ENCODE measurements around the gene INSC.

The INSC gene

GRCh38 chr11:15222777-15223176 is 108.1 kb downstream of the INSC start:
- no peak for DNase-seq (ENCODE audit: low read depth)

GRCh38 chr11:15223318-15223717 is 108.6 kb downstream of the INSC start:
- DNase-seq (ENCODE audit: low read depth): no peak

GRCh38 chr11:15224466-15224865 is 109.7 kb downstream of the INSC start:
- no peak for DNase-seq (ENCODE audit: low read depth)

- no peak for DNase-seq (ENCODE audit: low read depth)
Observed at GRCh38 chr11:15227011-15227410, 112.3 kb downstream of the INSC start.

- DNase-seq (ENCODE audit: low read depth): no peak
Observed at GRCh38 chr11:15228331-15228849, 113.7 kb downstream of the INSC start.

- DNase-seq (ENCODE audit: low read depth): no peak
Observed at GRCh38 chr11:15229069-15229468, 114.3 kb downstream of the INSC start.

GRCh38 chr11:15232496-15232895 is 117.8 kb downstream of the INSC start:
- no peak for DNase-seq (ENCODE audit: low read depth)

- no peak for DNase-seq (ENCODE audit: low read depth)
Observed at GRCh38 chr11:15233371-15234165, 118.8 kb downstream of the INSC start.

GRCh38 chr11:15234796-15235195 is 120.1 kb downstream of the INSC start:
- DNase-seq (ENCODE audit: low read depth): no peak

- DNase-seq (ENCODE audit: low read depth): no peak
Observed at GRCh38 chr11:15236559-15236958, 121.8 kb downstream of the INSC start.

- DNase-seq (ENCODE audit: low read depth): no peak
Observed at GRCh38 chr11:15238856-15239255, 124.1 kb downstream of the INSC start.

- no peak for DNase-seq (ENCODE audit: low read depth)
Observed at GRCh38 chr11:15248749-15249148, 134.0 kb downstream of the INSC start.

GRCh38 chr11:15258433-15259165 is 143.9 kb downstream of the INSC start:
- DNase-seq (ENCODE audit: low read depth): no peak

GRCh38 chr11:15266999-15267398 is 152.3 kb downstream of the INSC start:
- no peak for DNase-seq (ENCODE audit: low read depth)

- no peak for DNase-seq (ENCODE audit: low read depth)
Observed at GRCh38 chr11:15268598-15268997, 153.9 kb downstream of the INSC start.

GRCh38 chr11:15275141-15275540 is 160.4 kb downstream of the INSC start:
- no peak for DNase-seq (ENCODE audit: low read depth)

GRCh38 chr11:15276621-15277020 is 161.9 kb downstream of the INSC start:
- DNase-seq (ENCODE audit: low read depth): no peak

- DNase-seq (ENCODE audit: low read depth): no peak
Observed at GRCh38 chr11:15278128-15278527, 163.4 kb downstream of the INSC start.

- DNase-seq (ENCODE audit: low read depth): no peak
Observed at GRCh38 chr11:15280393-15280792, 165.7 kb downstream of the INSC start.

- DNase-seq (ENCODE audit: low read depth): no peak
Observed at GRCh38 chr11:15282754-15283153, 168.0 kb downstream of the INSC start.

GRCh38 chr11:15286465-15286864 is 171.7 kb downstream of the INSC start:
- DNase-seq (ENCODE audit: low read depth): no peak

- DNase-seq (ENCODE audit: low read depth): no peak
Observed at GRCh38 chr11:15288863-15289262, 174.1 kb downstream of the INSC start.

GRCh38 chr11:15289723-15290122 is 175.0 kb downstream of the INSC start:
- no peak for DNase-seq (ENCODE audit: low read depth)

Measured in activated T-cell treated with anti-CD3 and anti-CD28 coated beads for 48 hours (primary cell).